ENCODE data around the gene TPD52L1.

DNA sequence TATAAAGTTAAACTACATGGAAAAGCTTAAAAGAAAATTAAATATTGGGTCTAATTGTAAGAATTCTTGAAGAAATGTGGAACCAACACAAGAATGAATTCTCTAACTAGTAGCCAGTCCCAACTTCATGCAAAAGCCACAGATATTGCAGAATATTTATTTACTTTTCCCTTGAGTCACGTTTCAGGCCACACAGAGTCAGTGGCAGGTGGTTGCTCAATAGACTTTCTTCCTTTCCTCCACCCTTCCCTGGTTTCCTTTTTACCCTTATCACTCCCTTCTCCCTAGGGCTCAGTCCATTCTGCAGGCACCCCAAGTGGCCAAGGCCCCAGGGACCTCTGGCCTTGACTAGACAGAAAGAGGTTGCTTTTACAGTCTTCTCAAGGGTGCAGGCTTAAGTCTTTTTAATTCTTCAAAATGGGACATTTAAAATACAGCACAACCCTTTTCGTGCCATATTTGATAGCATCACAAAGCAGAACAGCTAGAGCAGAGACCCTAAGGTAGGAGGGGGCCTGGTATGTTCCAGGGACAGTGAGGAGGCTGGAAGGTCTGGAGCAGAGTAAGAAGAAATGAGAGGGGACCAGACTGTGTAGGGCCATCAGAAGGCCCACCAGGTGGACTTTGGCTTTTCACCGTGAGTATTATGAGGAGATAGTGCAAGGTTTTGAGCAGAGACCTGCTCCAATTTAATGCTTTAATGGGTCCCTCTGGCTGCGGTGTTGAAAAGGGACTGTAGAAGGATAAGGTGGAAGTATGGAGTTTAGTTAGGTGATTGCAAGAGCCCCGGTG, 83.2 kb downstream of the TPD52L1 start:
- TF ChIP-seq EZH2phosphoT487 (IDR thresholded peaks at IDR 0.05; ENCODE audit: borderline replicate concordance, low read length) = no peak
- TF ChIP-seq, protein P1, sequence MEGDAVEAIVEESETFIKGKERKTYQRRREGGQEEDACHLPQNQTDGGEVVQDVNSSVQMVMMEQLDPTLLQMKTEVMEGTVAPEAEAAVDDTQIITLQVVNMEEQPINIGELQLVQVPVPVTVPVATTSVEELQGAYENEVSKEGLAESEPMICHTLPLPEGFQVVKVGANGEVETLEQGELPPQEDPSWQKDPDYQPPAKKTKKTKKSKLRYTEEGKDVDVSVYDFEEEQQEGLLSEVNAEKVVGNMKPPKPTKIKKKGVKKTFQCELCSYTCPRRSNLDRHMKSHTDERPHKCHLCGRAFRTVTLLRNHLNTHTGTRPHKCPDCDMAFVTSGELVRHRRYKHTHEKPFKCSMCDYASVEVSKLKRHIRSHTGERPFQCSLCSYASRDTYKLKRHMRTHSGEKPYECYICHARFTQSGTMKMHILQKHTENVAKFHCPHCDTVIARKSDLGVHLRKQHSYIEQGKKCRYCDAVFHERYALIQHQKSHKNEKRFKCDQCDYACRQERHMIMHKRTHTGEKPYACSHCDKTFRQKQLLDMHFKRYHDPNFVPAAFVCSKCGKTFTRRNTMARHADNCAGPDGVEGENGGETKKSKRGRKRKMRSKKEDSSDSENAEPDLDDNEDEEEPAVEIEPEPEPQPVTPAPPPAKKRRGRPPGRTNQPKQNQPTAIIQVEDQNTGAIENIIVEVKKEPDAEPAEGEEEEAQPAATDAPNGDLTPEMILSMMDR (IDR thresholded peaks at IDR 0.05; ENCODE audit: low read depth, low read length, poor library complexity, severe bottlenecking) = no peak
